ENCODE data around the gene TMEM232. TPM values are rescaled to one million over a fixed set of nuclear protein-coding genes. Genes with fewer than 3 reads are reported as not detected.
"Not testable (repeated sequence)": the region's sequence is repeated elsewhere in the genome, so short reads cannot be mapped to it uniquely, and the experiment has no call there.

Gene TMEM232
- polyA plus RNA-seq, 3 donors: 5.4 to 8.6 (median 8.3) TPM

- no peak for DNase-seq (ENCODE audit: extremely low read depth in 1 of 11, low read depth in 9 of 11, low spot score in 4 of 11)
Measured at GRCh38 chr5:110718311-110718710, 8.2 kb downstream of the TMEM232 start.

- DNase-seq (ENCODE audit: extremely low read depth in 1 of 11, low read depth in 9 of 11, low spot score in 4 of 11): no peak
Measured at GRCh38 chr5:110716247-110717245, 9.9 kb downstream of the TMEM232 start.

- no peak for DNase-seq (ENCODE audit: extremely low read depth in 1 of 11, low read depth in 9 of 11, low spot score in 4 of 11)
Measured at GRCh38 chr5:110707260-110707844, 19.1 kb downstream of the TMEM232 start.

- no peak for DNase-seq (ENCODE audit: extremely low read depth in 1 of 11, low read depth in 9 of 11, low spot score in 4 of 11)
Measured at GRCh38 chr5:110705349-110705748, 21.1 kb downstream of the TMEM232 start.

GRCh38 chr5:110703481-110703880, 23.0 kb downstream of the TMEM232 start:
- no peak for DNase-seq (ENCODE audit: extremely low read depth in 1 of 11, low read depth in 9 of 11, low spot score in 4 of 11)

- DNase-seq (ENCODE audit: extremely low read depth in 1 of 11, low read depth in 9 of 11, low spot score in 4 of 11): no peak
Measured at GRCh38 chr5:110702704-110703103, 23.8 kb downstream of the TMEM232 start.

GRCh38 chr5:110702300-110702699, 24.2 kb downstream of the TMEM232 start:
- DNase-seq (ENCODE audit: extremely low read depth in 1 of 11, low read depth in 9 of 11, low spot score in 4 of 11): no peak

- DNase-seq (ENCODE audit: extremely low read depth in 1 of 11, low read depth in 9 of 11, low spot score in 4 of 11): not testable (repeated sequence)
Measured at GRCh38 chr5:110692669-110693068, 33.8 kb downstream of the TMEM232 start.

- not testable (repeated sequence) for DNase-seq (ENCODE audit: extremely low read depth in 1 of 11, low read depth in 9 of 11, low spot score in 4 of 11)
Measured at GRCh38 chr5:110690587-110690986, 35.9 kb downstream of the TMEM232 start.

GRCh38 chr5:110687485-110687884, 39.0 kb downstream of the TMEM232 start:
- no peak for DNase-seq (ENCODE audit: extremely low read depth in 1 of 11, low read depth in 9 of 11, low spot score in 4 of 11)

- DNase-seq (ENCODE audit: extremely low read depth in 1 of 11, low read depth in 9 of 11, low spot score in 4 of 11): no peak
Measured at GRCh38 chr5:110686270-110686669, 40.2 kb downstream of the TMEM232 start.

GRCh38 chr5:110681953-110682352, 44.5 kb downstream of the TMEM232 start:
- no peak for DNase-seq (ENCODE audit: extremely low read depth in 1 of 11, low read depth in 9 of 11, low spot score in 4 of 11)

- no peak for DNase-seq (ENCODE audit: extremely low read depth in 1 of 11, low read depth in 9 of 11, low spot score in 4 of 11)
Measured at GRCh38 chr5:110681109-110681508, 45.4 kb downstream of the TMEM232 start.

- not testable (repeated sequence) for DNase-seq (ENCODE audit: extremely low read depth in 1 of 11, low read depth in 9 of 11, low spot score in 4 of 11)
Measured at GRCh38 chr5:110676554-110676953, 49.9 kb downstream of the TMEM232 start.

- DNase-seq (ENCODE audit: extremely low read depth in 1 of 11, low read depth in 9 of 11, low spot score in 4 of 11): no peak
Measured at GRCh38 chr5:110665184-110665726, 61.2 kb downstream of the TMEM232 start.

- DNase-seq (ENCODE audit: extremely low read depth in 1 of 11, low read depth in 9 of 11, low spot score in 4 of 11): no peak
Measured at GRCh38 chr5:110663525-110663924, 62.9 kb downstream of the TMEM232 start.

GRCh38 chr5:110658006-110658405, 68.5 kb downstream of the TMEM232 start:
- no peak for DNase-seq (ENCODE audit: extremely low read depth in 1 of 11, low read depth in 9 of 11, low spot score in 4 of 11)

- DNase-seq (ENCODE audit: extremely low read depth in 1 of 11, low read depth in 9 of 11, low spot score in 4 of 11): no peak
Measured at GRCh38 chr5:110653231-110653970, 73.1 kb downstream of the TMEM232 start.

GRCh38 chr5:110651507-110651906, 75.0 kb downstream of the TMEM232 start:
- no peak for DNase-seq (ENCODE audit: extremely low read depth in 1 of 11, low read depth in 9 of 11, low spot score in 4 of 11)

Data from renal cortex interstitium (tissue), 11 donors.